Mesenteric fat pad (tissue), 1 donor: ENCODE measurements around the gene EMX1. TPM values are rescaled to one million over a fixed set of nuclear protein-coding genes. Genes with fewer than 3 reads are reported as not detected.

Source experiments
- DNase-seq: peaks from one replicate; pipeline ENCODE4 v3.0.0-alpha.2; 2020; ENCODE audit warnings: low spot score
- total RNA-seq: library from RNA; stranded (reverse); fragmentation: NEBNext Ultra II Directional; extraction: Animal tissue kit (Norgen Biotek cat#: 25700); gene quantifications from one replicate; pipeline ENCODE4 v1.2.1, GENCODE V29; 2021
- donor health status: DM: yes; HTN: yes; CAD: no.

EMX1 gene
- total RNA-seq, 1 donor from 2014 or later = not detected

DNA sequence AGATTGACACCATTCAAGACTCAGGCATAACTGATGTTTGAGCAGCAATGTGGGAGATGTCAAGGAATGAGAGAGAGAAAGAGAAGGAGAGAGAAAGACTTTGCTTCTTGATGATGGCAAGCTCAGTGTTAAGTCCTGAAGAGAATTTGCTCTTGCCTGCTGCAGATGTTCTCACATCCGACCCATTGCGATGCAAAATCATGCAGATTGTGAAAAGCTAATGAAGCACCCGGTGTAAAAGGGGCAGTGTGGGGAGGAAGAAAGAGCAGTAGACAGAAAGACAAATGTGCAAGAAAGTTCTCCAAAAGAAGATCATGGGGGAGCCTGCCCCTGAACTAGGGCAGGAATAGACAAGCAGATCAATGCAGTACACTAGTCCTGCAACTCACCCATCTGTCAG, 57.7 kb downstream of the EMX1 start:
- DNase-seq = no peak

- no peak for DNase-seq
Observed at GRCh38 chr2:72979896-72980295, 62.6 kb downstream of the EMX1 start.

DNA sequence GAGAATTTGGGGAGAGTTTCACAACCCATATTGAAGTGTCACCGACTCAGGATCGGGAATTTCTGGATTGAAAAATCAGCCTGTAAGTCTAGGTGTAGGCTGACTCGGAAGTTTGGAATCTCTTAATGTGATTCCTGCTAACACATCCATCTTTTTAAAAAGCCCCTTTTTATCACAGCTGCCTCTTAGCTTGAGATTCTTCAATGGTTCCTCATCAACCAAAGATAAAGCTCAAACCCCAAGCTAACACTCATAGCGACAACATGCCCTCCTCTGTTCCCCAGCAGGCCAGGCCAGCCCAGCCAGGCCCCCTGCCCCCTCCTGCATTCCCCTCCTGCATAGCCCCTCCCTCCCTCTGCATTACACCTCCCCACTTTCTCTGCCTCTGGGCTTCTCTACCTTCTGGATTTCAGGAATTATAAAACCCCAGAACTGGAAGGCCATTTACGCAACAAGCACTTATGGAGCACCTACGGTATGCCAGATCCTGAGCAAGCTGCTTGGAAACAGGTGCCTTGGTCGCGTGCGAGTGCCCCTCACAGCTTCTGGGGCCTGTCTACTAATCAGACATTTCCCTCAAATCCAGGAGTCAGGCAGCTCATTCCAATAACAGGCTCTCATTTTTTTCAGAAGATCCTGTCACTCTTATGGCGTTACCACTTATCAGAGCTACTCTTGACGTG, 63.4 kb downstream of the EMX1 start:
- DNase-seq = no peak

GRCh38 chr2:72981536-72981935, 64.2 kb downstream of the EMX1 start:
- no peak for DNase-seq

DNA sequence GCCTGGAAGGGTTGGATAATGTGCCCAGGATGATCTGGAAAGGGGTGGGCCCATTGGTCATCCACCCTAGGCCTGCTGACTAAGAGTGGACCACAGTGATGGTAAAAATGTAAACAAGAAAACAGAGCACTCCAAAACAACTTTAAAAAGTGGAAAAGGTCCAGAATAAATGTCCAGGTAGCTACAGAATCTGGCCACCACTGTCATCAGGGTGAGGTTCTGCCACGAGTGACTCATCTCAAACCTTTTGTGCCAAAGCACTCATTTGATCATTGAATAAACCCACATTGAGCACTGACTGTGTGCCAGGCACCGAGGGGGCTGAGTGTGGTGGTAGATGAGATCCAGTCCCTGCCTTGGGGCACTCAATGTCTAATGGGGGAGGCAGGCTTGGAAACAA, 64.9 kb downstream of the EMX1 start:
- DNase-seq = no peak

GRCh38 chr2:72982781-72983499, 65.6 kb downstream of the EMX1 start:
- DNase-seq = no peak

- no peak for DNase-seq
Observed at GRCh38 chr2:72983500-72984161, 66.3 kb downstream of the EMX1 start.

DNA sequence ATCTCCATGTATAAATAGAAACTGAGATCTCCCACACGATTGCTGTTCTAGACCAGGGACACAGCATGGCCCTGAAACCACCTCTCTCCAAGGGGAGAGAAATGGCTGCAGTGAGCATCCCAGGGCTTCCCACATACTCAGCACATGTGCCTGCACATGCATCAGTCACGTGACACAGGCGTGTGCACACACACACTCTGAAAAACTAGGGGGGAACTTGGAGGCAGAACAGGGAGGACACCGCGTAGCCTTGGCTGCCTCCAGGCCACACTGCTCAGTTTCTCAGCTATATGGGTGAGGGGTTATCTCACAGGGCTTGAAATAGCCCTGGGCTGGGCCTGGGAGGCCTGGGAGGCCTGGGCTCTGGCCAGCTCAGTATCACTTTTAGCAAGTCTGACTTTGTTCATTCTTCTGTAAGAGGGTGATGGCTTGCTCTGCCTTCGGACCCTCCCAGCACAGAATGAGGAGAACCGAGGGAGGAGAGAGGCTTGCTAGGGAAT, 66.9 kb downstream of the EMX1 start:
- DNase-seq = no peak

Other genes starting within 250 kb of the EMX1 start
- gene EXOC6B, start 91.5 kb upstream of the EMX1 start, total RNA-seq = 37.4 TPM
- 38.6 TPM for gene SPR, start 30.1 kb upstream of the EMX1 start, total RNA-seq
- 11.7 TPM for gene SFXN5, start 154.2 kb downstream of the EMX1 start, total RNA-seq
- 28.1 TPM for gene RAB11FIP5, start 195.4 kb downstream of the EMX1 start, total RNA-seq